ENCODE measurements around the gene PEA15.

PEA15 gene

DNA sequence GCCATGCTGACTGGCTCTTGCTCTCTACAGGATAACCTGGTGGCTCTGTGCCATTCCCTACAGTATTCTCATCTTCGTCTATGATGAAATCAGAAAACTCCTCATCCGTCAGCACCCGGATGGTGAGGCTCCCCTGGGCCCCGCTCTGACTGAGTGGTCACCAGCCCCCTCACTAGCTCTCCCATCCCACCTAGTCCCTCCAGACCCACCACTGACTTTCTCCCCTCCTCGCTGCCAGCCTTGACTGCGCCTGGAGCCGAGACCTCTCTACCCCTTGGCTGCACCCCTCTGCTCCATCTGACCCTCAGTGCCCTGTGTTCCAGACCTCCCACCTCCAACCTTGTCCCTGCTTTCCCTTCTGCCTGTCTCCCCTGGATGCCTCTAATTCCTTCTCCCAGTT, 18.9 kb upstream of the PEA15 start:
- DNase-seq: no peak

DNA sequence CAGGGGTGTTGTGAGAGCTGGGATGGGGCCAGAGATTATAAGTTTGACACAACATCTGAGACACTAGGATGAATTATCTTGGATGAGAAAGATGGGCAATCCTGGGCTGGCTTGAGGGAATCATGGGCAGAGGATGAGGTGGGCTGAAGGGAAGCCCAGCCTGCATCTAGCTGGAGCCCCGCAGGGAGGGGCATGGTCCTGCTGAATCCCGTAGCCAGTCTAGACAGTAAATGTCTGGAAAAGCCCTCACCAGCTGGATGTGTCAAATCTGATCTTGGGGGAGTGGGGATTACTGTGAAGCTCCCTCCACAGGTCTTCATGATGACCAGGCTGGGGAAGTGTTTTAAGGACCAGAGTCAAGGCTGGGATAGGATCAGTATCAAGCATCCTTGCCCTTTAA, 18.5 kb upstream of the PEA15 start:
- DNase-seq: no peak

- no peak for DNase-seq
Measured at GRCh38 chr1:160187407-160187806, 17.8 kb upstream of the PEA15 start.

DNA sequence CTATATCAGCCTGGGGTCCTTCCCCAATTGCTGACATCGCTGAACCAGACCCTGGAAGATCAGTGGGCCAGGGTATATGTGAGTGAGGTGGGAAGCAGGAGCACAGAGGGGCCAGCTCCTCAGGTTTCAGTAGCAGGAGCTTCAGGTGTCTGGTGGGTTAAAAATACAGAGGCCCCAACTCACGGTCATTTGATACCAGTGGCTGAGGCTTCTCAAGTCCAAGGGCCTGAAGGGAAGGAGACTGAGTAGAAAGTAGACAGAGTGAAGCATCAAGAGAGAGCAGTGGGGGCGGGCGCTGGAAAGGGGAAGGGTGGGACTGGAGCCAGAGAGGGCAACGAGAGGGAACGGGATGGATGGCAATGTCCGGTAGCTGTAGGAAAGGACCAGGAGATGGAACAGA, 16.8 kb upstream of the PEA15 start:
- no peak for DNase-seq

DNA sequence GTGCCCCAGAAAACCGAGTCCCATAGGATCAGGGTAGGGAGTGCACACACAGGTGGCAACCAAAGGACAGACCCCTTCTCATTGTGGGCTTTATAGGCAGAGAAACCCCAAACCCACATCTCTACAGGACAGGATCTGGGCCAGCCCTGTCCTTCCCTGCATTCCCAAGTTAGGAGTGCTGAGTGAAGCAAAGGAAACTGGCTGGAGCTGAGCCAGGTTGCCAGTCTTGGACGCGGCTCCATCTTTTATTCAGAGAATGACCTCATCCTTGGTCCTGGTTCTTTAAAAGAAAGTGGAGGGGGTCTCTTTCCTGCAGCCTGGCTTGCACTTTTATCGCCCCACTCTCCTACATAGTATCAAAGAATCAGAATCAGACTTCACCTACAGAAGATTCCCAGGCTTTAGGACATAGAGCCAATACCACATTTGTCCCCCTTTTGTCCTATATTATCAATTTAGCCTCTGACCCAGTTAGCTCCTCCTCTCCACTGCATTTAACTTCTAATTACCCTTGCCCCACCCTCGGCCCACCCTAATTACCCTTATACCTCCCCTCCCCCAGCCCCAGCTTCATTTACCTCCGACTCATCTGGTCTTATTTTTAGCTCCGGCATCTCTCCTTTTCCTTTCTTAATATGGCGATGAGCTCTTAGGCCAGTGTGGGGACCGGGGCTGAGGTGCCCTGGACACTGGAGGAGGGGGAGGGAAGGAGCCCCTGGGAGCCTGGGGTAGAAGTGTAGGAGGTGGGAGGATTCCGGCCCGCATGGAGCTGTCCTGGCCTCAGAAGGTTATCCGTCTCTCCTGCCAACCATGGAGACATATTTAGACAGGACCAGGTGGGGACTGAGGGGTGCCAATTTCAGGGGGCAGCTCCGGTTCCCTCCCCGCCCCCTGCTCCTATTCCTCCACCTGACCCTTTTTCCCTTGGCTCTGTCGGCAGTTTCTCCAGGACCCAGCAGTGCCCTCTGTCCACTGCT, 15.2 kb upstream of the PEA15 start, which contains the start of gene CASQ1:
CASQ1 (plus strand) TSS at position 927 of the 977 bp plus-strand sequence. CDS start 177 bp downstream, outside the sequence.
- no peak for DNase-seq

GRCh38 chr1:160191756-160192155, 13.4 kb upstream of the PEA15 start:
- no peak for DNase-seq

GRCh38 chr1:160192234-160192633, 12.9 kb upstream of the PEA15 start:
- no peak for DNase-seq

DNA sequence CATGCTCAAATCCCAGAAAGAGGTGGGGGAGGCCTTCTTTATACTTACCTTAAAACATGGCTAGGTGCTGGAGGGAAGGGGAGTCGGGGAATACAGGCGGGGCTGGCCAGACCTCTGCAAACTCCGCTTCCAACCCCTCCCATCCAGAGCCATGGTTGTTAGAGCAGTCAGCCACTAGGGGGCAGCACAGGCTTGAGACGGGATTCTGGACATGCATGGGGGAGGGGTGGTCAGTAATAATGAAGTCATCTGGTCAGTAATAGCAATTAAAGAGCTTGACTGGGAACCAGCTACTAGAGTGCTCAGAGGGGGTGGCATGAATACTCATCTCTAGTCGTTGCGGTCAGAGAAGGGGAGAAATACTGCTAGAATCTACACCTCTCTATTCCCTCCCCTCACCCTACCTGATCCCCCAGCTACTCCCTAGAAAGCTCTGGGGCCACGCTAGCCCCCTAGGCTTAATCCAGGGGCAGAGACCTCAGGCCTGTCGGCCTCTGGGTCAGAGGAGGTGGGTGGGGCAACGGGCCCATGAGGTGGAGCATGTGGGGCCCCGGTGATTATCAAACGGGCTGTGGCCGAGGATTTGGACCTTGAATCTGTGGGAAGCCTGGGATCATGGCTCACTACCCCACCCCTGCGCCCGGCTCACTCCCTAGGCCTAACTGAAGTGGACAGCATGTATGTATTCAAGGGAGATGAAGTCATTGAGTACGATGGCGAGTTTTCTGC, 11.9 kb upstream of the PEA15 start:
- DNase-seq: peak; percentile 70

GRCh38 chr1:160193832-160194736, 11.1 kb upstream of the PEA15 start:
- DNase-seq: no peak

- DNase-seq: no peak
Measured at GRCh38 chr1:160194737-160195059, 10.5 kb upstream of the PEA15 start.

DNA sequence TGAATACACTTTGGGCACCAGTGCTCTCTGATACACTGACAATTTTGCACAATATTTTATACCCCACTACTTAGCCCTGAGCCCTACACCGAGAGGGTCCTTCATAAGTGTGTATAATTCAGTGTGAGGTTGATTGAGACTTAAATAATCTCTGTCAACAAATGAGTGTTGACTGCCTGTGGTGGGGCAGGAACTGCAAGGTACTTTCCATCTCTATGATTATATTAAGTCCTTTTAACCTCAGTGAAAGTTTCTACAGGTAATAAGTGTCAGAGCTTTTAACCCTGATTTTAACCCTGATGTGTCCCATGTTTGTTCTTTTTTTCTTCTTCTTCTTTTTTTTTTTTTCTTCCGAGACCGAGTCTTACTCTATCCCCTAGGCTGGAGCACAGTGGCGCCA, 9.0 kb upstream of the PEA15 start:
- DNase-seq: no peak

- no peak for DNase-seq
Measured at GRCh38 chr1:160197231-160197630, 8.0 kb upstream of the PEA15 start.

GRCh38 chr1:160200786-160201185, 4.4 kb upstream of the PEA15 start:
- no peak for DNase-seq

DNA sequence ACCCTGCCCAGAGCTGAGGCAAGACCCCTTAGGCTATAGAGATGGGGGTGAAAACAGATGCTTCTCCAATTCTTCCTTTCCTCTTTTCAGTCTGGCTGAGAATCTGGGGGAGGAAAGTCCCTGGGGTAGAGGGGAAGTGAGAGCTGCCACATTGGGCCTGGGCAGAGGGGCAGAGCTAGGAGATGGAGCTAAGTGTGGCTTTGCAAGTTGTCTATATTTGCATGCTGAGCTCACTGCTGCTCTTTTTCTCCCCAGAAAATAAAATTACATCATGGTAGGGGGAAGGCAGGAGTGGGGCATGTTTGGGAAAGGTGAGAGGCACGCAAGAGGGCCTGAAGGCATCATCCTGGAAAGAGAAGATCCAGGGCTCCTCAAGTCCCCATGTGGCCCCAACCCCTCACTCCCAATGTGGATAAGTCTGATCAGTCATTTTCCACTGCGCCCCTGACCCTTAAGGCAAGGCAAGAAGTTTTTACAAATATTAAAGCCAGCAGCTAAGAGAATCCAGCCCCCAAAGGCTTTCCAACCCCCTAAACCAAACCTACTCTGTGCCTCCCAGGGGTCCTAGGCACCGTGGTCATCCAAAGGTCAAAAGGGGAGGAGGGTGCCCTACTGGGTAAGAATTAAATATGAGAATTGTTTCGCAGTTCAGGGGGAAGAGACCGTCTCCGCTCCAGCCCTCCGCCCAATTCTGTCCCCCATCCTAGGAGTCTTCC, 500 bp upstream of the PEA15 start:
- no peak for DNase-seq

GRCh38 chr1:160206036-160206389, 829 bp downstream of the PEA15 start:
- DNase-seq: no peak

DNA sequence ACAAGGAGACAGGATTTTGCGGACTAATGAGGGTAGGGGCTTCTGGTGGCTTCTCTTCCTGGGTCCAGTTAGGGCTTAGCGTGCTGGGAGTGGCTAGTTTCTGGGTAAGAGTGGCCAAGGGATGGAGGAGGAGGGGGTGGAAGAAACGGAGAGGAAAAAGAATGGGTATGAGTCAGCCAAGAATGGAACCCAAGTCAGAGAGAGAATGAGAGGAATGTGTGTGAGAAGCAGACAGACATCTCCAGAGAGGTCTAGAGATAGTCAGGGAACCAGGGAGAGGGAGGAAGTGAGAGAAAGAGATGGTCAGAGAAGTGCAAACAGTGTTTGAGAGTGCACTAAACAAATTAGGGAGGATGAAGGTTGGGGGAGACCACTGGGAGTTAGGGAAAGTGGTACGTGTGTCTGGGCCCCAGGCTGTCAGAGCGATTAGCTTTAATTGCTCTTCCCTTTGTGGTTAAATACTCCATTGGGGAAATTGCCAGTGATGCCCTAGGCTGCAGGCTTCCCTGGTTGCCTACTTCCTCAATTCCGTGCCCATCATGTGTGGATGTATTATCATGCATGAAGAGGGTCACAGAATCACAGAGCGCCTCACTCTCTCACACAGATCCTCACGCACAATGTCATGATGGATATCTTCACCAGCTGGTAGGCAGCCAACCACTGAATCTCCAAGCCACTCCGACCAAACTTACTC, 1.4 kb downstream of the PEA15 start:
- DNase-seq: no peak

DNA sequence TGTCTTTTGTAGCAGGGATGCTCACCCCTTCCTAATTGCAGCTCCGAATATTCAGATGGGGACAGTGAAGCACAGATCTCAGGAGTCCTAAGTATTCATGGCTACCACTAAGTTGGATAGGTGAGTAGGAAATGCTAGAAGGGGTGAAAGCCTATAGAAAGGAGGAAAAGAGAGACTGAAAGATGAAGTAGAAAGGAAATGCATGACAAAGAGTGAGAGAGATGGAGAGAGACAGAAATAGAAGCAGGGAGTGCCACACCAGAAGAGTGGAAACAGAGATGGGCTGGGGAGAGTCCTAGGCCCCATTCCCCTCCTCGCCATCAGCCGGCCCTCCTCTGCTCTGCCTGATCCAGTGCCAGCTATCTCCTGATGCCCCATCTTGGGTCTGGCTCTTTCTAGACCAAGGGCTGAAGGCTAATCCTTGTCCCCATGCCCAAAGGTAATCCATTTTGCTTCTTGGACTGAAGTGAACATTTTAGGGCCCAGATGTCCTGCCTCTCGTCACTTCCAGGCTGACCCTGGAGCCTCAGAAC, 2.0 kb downstream of the PEA15 start:
- DNase-seq: no peak

DNA sequence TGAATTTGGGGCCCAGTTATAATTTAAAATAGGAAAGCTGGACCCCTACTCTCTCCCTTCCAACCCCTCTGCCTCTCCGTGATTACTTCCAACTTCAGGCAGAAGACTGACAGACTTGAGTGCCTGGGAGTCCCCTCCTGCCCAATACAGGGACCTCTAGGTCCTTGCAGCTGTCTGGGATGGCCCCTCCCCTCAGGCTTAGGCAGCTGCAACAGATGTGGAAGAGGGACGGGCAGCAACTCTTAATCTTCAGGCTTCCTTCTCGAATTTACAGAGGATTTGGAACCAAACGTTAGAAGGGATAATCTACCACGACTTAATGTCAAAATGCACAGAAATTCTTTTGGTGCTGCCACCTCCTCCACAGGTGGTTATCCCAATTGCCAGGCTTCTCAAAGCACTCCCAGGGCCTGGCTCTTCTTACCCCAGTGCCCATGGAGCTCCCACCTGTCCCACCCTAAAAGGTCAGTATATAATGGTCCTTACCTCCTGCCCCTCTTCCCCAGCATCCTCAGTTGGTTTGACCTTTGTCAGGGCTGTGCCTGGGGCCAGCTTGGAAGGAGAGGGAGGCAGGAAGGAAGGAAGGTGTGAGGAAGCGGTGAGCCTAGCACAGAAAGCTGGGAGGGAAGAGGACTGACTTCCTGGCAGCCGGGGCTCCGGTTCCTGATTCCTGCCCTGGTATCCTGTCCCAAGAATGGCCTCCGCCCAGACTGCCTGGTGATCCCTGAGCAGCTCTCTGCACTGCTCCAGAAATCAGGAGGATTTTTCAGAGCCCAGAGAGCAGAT, 2.8 kb downstream of the PEA15 start:
- no peak for DNase-seq

DNA sequence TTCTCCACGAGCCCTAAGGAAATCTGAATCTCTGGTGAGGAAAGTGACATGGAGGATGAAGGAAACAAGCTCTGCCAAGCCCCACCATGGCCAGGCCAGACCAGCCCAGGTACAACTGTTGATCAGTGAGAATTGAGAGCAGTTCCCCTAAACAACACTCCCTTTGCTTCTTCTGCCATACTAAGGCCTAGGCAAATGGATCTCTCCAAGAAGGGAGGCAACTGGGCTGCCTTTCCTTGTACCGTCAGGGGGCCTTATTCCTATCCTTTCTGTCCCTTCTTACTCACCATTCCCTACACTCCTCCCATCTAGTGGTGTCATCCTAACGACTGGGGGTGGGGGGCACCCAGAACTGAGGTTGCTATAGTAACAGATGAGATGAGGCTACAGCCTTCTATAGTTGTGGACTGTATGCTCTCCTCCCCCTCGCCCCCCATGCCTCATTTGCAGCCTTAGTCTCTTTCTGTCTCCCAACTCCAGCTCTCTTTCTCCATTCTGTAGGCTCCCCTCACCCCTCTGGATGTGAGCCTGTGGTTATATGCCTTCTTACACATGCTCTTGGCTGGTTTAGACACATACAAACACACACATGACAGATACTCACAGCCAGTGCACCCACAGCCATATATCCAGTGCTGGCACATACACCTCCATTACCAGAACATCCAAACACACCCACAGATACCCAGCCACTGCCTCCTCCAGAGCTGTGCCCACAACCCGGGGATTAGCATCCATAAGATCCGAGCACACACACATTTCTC, 3.6 kb downstream of the PEA15 start:
- DNase-seq: no peak
